ENCODE measurements around the gene PCDHA3.
"Not testable (repeated sequence)": the region's sequence is repeated elsewhere in the genome, so short reads cannot be mapped to it uniquely, and the experiment has no call there.

The PCDHA3 gene

DNA sequence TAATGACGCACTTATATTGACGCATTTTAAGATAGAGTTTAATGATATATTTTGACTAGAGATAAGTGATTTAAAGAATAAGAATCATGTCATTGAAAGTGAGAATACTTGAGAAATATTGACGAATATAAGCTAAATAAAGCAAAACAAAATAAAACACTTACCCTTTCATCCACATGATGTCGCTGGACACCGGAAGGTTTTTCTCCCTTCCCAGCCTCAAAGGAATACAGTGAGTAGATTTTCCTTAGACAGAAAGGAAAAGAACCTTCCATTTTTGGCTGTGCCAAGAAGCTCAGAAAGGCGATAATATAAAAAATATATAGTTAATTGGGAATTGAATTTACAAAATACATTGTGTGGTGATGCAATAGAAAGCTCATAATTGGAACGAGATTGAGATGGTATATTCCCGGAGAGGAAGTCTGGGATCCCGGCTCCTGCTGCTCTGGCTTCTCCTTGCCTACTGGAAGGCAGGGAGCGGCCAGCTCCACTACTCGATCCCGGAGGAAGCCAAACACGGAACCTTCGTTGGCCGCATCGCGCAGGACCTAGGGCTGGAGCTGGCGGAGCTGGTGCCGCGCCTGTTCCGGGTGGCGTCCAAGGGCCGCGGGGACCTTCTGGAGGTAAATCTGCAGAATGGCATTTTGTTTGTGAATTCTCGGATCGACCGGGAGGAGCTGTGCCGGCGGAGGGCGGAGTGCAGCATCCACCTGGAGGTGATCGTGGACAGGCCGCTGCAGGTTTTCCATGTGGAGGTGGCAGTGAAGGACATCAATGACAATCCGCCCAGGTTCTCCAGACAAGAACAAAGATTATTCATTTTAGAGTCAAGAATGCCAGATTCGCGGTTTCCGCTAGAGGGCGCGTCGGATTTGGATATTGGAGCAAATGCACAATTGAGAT is 20.8 kb downstream of the PCDHA3 start, which contains the start of gene PCDHA5:
PCDHA5 (plus strand) TSS at position 239 of the 906 bp plus-strand sequence.
- DNase-seq (ENCODE audit: low spot score): no peak

DNA sequence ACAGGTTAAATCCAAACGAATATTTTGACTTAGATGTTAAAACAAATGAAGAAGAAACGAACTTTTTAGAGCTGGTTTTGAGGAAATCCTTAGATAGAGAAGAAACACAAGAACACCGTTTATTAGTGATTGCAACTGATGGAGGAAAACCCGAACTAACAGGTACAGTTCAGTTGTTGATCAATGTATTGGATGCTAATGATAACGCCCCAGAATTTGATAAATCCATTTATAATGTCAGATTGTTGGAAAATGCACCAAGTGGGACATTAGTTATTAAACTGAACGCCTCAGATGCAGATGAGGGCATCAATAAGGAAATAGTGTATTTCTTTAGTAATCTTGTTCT is 21.4 kb downstream of the PCDHA3 start:
- DNase-seq (ENCODE audit: low spot score): no peak

DNA sequence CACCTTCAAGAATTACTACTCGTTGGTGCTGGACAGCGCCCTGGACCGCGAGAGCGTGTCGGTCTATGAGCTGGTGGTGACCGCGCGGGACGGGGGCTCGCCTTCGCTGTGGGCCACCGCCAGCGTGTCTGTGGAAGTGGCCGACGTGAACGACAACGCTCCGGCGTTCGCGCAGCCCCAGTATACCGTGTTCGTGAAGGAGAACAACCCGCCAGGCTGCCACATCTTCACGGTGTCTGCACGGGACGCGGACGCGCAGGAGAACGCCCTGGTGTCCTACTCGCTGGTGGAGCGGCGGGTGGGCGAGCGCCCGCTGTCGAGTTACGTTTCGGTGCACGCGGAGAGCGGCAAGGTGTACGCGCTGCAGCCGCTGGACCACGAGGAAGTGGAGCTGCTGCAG is 22.1 kb downstream of the PCDHA3 start:
- DNase-seq (ENCODE audit: low spot score): not testable (repeated sequence)

DNA sequence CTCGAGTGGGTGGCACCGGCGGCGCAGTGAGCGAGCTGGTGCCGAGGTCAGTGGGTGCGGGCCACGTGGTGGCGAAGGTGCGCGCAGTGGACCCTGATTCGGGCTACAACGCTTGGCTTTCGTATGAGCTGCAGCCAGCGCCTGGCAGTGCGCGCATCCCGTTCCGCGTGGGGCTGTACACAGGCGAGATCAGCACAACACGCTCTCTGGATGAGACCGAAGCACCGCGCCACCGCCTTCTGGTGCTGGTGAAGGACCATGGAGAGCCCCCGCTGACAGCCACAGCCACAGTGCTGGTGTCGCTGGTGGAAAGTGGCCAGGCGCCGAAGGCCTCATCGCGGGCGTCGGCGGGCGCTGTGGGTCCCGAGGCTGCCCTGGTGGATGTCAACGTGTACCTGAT is 22.6 kb downstream of the PCDHA3 start:
- no peak for DNase-seq (ENCODE audit: low spot score)

DNA sequence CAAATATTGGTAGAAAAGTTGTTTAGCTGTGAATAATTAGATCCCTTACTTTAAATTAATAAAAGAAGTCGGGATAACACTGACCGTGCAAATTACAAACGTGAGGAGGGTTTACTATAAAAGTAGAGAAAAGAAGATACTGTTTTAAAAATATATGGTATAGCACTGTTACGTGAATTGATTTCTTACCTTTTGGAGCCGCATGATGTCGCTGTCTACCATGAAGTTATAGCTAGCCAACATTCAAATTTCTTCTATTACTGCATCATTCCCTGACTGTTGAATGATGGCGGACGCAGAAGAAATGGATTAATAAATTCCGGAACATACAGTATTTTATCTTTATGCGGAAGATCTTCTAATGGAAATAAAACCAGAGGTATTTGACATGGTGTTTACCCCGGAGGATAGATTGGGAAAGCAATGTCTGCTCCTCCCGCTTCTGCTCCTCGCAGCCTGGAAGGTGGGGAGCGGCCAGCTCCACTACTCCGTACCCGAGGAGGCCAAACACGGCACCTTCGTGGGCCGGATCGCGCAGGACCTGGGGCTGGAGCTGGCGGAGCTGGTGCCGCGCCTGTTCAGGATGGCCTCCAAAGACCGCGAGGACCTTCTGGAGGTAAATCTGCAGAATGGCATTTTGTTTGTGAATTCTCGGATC is 27.0 kb downstream of the PCDHA3 start, which contains the start of gene PCDHA6:
PCDHA6 (plus strand) TSS at position 257 of the 658 bp plus-strand sequence; CDS start at position 389, 132 bp downstream.
- DNase-seq (ENCODE audit: low spot score): no peak

DNA sequence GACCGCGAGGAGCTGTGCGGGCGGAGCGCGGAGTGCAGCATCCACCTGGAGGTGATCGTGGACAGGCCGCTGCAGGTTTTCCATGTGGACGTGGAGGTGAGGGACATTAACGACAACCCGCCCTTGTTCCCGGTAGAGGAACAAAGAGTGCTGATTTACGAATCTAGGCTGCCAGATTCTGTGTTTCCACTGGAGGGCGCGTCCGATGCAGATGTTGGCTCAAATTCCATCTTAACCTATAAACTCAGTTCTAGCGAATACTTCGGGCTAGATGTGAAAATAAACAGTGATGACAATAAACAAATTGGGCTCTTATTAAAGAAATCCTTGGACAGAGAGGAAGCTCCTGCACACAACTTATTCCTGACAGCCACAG is 27.5 kb downstream of the PCDHA3 start:
- no peak for DNase-seq (ENCODE audit: low spot score)

DNA sequence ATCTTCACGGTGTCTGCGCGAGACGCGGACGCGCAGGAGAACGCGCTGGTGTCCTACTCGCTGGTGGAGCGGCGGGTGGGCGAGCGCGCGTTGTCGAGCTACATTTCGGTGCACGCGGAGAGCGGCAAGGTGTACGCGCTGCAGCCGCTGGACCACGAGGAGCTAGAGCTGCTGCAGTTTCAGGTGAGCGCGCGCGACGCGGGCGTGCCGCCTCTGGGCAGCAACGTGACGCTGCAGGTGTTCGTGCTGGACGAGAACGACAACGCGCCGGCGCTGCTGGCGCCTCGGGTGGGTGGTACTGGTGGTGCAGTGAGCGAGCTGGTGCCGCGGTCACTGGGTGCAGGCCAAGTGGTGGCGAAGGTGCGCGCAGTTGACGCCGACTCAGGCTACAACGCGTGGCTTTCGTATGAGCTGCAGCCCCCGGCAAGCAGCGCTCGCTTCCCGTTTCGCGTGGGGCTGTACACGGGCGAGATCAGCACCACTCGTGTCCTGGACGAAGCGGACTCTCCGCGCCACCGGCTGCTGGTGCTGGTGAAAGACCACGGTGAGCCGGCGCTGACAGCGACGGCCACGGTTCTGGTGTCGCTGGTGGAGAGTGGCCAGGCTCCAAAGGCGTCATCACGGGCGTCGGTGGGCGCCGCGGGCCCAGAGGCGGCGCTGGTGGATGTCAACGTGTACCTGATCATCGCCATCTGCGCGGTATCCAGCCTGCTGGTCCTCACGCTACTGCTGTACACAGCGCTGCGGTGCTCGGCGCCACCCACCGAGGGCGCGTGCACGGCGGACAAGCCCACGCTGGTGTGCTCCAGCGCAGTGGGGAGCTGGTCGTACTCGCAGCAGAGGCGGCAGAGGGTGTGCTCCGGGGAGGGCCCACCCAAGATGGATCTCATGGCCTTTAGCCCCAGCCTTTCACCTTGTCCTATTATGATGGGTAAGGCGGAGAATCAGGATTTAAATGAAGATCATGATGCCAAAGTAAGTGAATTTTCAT is 28.9 kb downstream of the PCDHA3 start:
- not testable (repeated sequence) for DNase-seq (ENCODE audit: low spot score)

DNA sequence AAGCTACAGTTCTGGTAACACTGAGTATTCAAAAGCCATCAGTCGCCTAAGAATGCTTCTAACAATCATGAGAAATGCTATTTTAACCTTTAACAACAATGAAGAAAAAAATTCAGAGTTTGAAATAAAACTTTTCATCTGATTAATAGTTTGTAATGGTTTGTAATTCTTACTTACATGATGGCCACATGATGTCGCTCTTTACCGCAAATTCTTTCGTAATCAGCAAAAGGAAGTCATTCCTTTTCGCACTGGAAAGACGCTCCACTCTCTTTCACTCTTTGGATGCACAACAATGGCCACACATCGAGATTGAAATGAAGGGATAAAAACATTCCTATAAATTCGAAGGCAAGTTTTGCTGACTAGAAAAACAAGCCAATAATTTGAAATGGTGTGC is 33.1 kb downstream of the PCDHA3 start, which contains the start of gene PCDHA7:
PCDHA7 (plus strand) TSS at position 277 of the 400 bp plus-strand sequence; CDS start at position 392, 115 bp downstream.
- no peak for DNase-seq (ENCODE audit: low spot score)

DNA sequence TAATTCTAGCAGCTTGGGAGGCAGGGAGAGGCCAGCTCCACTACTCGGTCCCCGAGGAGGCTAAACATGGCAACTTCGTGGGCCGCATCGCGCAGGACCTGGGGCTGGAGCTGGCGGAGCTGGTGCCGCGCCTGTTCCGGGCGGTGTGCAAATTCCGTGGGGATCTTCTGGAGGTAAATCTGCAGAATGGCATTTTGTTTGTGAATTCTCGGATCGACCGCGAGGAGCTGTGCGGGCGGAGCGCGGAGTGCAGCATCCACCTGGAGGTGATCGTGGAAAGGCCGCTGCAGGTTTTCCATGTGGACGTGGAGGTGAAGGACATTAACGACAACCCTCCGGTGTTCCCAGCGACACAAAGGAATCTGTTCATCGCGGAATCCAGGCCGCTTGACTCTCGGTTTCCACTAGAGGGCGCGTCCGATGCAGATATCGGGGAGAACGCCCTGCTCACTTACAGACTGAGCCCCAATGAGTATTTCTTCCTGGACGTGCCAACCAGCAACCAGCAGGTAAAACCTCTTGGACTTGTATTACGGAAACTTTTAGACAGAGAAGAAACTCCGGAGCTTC is 33.7 kb downstream of the PCDHA3 start:
- DNase-seq (ENCODE audit: low spot score): not testable (repeated sequence)

DNA sequence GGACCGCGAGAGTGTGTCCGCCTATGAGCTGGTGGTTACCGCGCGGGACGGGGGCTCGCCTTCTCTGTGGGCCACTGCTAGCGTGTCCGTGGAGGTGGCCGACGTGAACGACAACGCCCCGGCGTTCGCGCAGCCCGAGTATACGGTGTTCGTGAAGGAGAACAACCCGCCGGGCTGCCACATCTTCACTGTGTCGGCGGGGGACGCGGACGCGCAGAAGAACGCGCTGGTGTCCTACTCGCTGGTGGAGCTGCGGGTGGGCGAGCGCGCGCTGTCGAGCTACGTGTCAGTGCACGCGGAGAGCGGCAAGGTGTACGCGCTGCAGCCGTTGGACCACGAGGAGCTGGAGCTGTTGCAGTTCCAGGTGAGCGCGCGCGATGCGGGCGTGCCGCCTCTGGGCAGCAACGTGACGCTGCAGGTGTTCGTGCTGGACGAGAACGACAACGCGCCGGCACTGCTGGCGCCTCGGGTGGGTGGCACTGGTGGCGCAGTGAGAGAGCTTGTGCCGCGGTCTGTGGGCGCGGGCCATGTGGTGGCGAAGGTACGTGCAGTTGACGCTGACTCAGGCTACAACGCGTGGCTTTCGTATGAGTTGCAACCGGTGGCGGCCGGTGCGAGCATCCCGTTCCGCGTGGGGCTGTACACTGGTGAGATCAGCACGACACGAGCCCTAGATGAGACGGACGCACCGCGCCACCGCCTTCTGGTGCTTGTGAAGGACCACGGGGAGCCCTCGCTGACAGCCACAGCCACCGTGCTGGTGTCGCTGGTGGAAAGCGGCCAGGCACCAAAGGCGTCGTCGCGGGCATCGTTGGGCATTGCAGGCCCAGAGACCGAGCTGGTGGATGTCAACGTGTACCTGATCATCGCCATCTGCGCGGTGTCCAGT is 35.0 kb downstream of the PCDHA3 start:
- no peak for DNase-seq (ENCODE audit: low spot score)

DNA sequence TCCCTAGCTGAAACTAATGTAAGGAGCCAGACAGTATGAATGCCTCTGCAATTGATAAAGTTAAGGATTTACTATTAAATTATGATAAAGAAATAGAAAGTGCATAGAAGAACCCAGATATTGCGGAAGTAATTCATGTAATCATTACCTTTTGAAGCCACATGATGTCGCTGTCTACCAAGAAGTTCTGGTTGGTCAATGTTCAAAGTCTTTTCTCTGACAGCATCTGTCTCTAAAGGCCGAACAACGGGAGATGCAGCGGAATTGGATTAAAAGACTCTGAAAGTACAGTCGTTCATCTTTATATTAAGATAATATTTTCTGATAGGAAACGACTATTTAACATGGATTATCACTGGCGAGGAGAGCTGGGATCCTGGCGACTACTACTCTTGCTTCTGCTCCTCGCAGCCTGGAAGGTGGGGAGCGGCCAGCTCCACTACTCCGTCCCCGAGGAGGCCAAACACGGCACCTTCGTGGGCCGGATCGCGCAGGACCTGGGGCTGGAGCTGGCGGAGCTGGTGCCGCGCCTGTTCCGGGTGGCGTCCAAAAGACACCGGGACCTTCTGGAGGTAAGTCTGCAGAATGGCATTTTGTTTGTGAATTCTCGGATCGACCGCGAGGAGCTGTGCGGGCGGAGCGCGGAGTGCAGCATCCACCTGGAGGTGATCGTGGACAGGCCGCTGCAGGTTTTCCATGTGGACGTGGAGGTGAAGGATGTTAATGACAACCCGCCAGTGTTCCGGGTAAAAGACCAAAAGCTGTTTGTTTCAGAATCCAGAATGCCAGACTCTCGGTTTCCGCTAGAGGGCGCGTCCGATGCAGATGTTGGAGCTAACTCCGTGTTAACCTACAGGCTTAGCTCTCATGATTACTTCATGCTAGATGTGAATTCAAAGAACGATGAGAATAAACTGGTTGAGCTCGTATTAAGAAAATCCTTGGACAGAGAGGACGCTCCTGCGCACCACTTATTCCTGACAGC is 40.4 kb downstream of the PCDHA3 start, which contains the start of gene PCDHA8:
PCDHA8 (plus strand) TSS at position 210 of the 985 bp plus-strand sequence; CDS start at position 345, 135 bp downstream.
- DNase-seq (ENCODE audit: low spot score): peak; percentile 60

DNA sequence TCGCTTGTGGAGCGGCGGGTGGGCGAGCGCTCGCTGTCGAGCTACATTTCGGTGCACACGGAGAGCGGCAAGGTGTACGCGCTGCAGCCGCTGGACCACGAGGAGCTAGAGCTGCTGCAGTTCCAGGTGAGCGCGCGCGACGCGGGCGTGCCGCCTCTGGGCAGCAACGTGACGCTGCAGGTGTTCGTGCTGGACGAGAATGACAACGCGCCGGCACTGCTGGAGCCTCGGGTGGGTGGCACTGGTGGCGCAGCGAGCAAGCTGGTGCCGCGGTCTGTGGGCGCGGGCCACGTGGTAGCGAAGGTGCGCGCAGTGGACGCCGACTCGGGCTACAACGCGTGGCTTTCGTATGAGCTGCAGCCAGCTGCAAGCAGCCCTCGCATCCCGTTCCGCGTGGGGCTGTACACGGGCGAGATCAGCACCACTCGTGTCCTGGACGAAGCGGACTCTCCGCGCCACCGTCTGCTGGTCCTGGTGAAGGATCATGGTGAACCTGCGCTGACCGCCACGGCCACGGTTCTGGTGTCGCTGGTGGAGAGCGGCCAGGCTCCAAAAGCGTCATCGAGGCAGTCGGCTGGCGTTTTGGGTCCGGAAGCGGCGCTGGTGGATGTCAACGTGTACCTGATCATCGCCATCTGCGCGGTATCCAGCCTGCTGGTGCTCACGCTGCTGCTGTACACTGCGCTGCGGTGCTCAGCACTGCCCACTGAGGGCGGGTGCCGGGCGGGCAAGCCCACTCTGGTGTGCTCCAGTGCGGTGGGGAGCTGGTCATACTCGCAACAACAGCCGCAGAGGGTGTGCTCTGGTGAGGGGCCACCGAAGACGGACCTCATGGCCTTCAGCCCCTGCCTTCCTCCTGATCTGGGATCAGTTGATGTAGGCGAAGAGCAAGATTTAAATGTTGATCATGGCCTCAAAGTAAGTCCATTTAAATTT is 42.2 kb downstream of the PCDHA3 start:
- DNase-seq (ENCODE audit: low spot score): no peak

DNA sequence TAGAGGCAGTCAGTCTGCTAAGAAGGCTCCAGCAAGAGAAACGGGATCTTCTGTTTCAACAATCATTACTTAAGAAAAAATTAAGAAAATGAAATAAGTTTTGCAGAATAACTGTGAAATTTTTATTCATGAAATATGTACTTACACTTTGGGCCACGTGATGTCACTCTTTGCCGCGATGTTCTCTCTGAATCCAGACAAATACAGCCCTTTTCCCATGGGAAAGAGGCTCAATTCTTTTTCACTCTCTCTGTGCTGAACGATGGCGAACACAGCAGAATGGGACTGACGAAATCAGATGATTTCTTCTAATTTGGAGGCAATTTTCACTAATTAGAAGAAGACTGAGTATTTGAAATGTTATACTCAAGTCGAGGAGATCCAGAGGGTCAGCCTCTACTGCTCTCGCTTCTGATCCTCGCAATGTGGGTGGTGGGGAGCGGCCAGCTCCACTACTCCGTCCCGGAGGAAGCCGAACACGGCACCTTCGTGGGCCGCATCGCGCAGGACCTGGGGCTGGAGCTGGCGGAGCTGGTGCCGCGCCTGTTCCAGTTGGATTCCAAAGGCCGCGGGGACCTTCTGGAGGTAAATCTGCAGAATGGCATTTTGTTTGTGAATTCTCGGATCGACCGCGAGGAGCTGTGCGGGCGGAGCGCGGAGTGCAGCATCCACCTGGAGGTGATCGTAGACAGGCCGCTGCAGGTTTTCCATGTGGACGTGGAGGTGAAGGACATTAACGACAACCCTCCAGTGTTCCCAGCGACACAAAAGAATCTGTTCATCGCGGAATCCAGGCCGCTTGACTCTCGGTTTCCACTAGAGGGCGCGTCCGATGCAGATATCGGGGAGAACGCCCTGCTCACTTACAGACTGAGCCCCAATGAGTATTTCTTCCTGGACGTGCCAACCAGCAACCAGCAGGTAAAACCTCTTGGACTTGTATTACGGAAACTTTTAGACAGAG is 47.6 kb downstream of the PCDHA3 start, which contains the start of gene PCDHA9:
PCDHA9 (plus strand) TSS at position 244 of the 964 bp plus-strand sequence; CDS start at position 358, 114 bp downstream.
- not testable (repeated sequence) for DNase-seq (ENCODE audit: low spot score)

DNA sequence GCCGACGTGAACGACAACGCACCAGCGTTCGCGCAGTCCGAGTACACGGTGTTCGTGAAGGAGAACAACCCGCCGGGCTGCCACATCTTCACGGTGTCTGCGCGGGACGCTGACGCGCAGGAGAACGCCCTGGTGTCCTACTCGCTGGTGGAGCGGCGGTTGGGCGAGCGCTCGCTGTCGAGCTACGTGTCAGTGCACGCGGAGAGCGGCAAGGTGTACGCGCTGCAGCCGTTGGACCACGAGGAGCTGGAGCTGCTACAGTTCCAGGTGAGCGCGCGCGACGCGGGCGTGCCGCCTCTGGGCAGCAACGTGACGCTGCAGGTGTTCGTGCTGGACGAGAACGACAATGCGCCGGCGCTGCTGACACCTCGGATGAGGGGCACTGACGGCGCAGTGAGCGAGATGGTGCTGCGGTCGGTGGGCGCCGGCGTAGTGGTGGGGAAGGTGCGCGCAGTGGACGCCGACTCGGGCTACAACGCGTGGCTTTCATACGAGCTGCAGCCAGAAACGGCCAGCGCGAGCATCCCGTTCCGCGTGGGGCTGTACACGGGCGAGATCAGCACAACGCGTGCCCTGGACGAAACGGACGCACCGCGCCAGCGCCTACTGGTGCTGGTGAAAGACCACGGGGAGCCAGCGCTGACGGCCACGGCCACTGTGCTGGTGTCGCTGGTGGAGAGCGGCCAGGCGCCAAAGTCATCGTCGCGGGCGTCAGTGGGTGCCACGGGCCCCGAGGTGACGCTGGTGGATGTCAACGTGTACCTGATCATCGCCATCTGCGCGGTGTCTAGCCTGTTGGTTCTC is 49.2 kb downstream of the PCDHA3 start:
- DNase-seq (ENCODE audit: low spot score): not testable (repeated sequence)
